NCI-H2196 treated with DMSO at 0.1 percent for 48 hours (cell line): ENCODE data around the gene KCNQ5.

Experiments used
- DNase-seq: peaks from one replicate; lab custom pipeline; 2025; ENCODE audit not compliant: unreplicated experiment; lab: John Stamatoyannopoulos, UW

The KCNQ5 gene

GRCh38 chr6:73088138-73088813 is 466.4 kb downstream of the KCNQ5 start:
- no peak for DNase-seq

GRCh38 chr6:73104921-73105320 is 483.1 kb downstream of the KCNQ5 start:
- no peak for DNase-seq

- no peak for DNase-seq
Observed at GRCh38 chr6:73107016-73107415, 485.2 kb downstream of the KCNQ5 start.

GRCh38 chr6:73108949-73109348 is 487.1 kb downstream of the KCNQ5 start:
- DNase-seq, result no peak

- no peak for DNase-seq
Observed at GRCh38 chr6:73109659-73110058, 487.8 kb downstream of the KCNQ5 start.

- no peak for DNase-seq
Observed at GRCh38 chr6:73116330-73116729, 494.5 kb downstream of the KCNQ5 start.

GRCh38 chr6:73121421-73121993 is 499.6 kb downstream of the KCNQ5 start:
- no peak for DNase-seq

- no peak for DNase-seq
Observed at GRCh38 chr6:73123632-73124329, 501.9 kb downstream of the KCNQ5 start.

- DNase-seq, result no peak
Observed at GRCh38 chr6:73129653-73130443, 508.0 kb downstream of the KCNQ5 start.

GRCh38 chr6:73131706-73132105 is 509.8 kb downstream of the KCNQ5 start:
- no peak for DNase-seq

- DNase-seq, result no peak
Observed at GRCh38 chr6:73134588-73134987, 512.7 kb downstream of the KCNQ5 start.

- DNase-seq, result no peak
Observed at GRCh38 chr6:73139681-73140383, 518.0 kb downstream of the KCNQ5 start.

GRCh38 chr6:73143551-73143950 is 521.7 kb downstream of the KCNQ5 start:
- DNase-seq, result no peak

- no peak for DNase-seq
Observed at GRCh38 chr6:73144516-73144915, 522.7 kb downstream of the KCNQ5 start.

- no peak for DNase-seq
Observed at GRCh38 chr6:73145690-73146089, 523.8 kb downstream of the KCNQ5 start.

- no peak for DNase-seq
Observed at GRCh38 chr6:73151732-73152131, 529.9 kb downstream of the KCNQ5 start.

- DNase-seq, result no peak
Observed at GRCh38 chr6:73152556-73152955, 530.7 kb downstream of the KCNQ5 start.

GRCh38 chr6:73152966-73153757 is 531.3 kb downstream of the KCNQ5 start:
- no peak for DNase-seq

- DNase-seq, result no peak
Observed at GRCh38 chr6:73156793-73157767, 535.2 kb downstream of the KCNQ5 start.
